Testis (tissue), 3 donors: Measurements from ENCODE around the gene PLEKHM2. TPM values are rescaled to one million over a fixed set of nuclear protein-coding genes. Genes with fewer than 3 reads are reported as not detected.

Source experiments
- DNase-seq: peaks from one replicate; pipeline ENCODE4 v3.0.0-alpha.2; 2019
- H3K27ac ChIP-seq, 2 donors: fragments of 200-600 bp; sonication (generic); one replicate each; pipeline ENCODE4 v1.5.1; 2019
- H3K27me3 ChIP-seq: fragments of 200-600 bp; sonication (generic); one replicate; pipeline ENCODE4 v1.5.1; 2019
- H3K36me3 ChIP-seq: fragments of 200-600 bp; sonication (generic); one replicate; pipeline ENCODE4 v1.5.1; 2017; ENCODE audit warnings: low read depth; ENCODE audit errors: missing control alignments
- H3K4me1 ChIP-seq: fragments of 200-600 bp; sonication (generic); one replicate; pipeline ENCODE4 v1.5.1; 2019
- H3K4me3 ChIP-seq, 2 donors: fragments of 200-600 bp; sonication (generic); one replicate each; pipeline ENCODE4 v1.5.1; 2017 to 2019
- H3K9me3 ChIP-seq: fragments of 200-600 bp; sonication (generic); one replicate; pipeline ENCODE4 v1.5.1; 2017
- CTCF ChIP-seq, 3 experiments: fragments of 450-650 bp in 2 of 3; fragments of 200-600 bp in 1 of 3; sonication (generic) in 1 of 3; IDR thresholded peaks; one replicate each; pipeline ENCODE4 v1.5.1; 2016 to 2019; ENCODE audit warnings: antibody characterized with exemption in 3 of 3, mild to moderate bottlenecking in 2 of 3, moderate library complexity in 1 of 3
- POLR2A ChIP-seq: fragments of 450-650 bp; IDR thresholded peaks from one replicate; pipeline ENCODE4 v1.6.1; 2017; ENCODE audit warnings: antibody characterized with exemption, mild to moderate bottlenecking, moderate library complexity
- WGBS, 2 donors: methylation state at CpG; one replicate each; pipeline ENCODE4 v1.1.5; 2018; 5-methylcytosine and 5-hydroxymethylcytosine counted together
- intact Hi-C: fragments of 100-400 bp; cut with DNase I; formaldehyde crosslinking; loops from one replicate; pipeline ENCODE4 v1.15.1; 2023; ENCODE audit warnings: low total_unique reads
- polyA plus RNA-seq: library from polyadenylated mRNA; stranded (reverse); fragments of 350-450 nt; fragmentation: Illumina TruSeq; extraction: RNeasy Lipid Tissue Mini Kit (QIAGEN cat#74804); gene quantifications from one replicate; pipeline ENCODE4 v1.2.3, GENCODE V29; 2014; ENCODE audit warnings: low read depth, low replicate concordance; ENCODE audit not compliant: insufficient read depth
- total RNA-seq, 2 donors: library from RNA; depleted of rRNA; stranded (reverse); fragments of >200 nt; gene quantifications; one replicate each; pipeline ENCODE4 v1.2.3, GENCODE V29; 2016

Gene PLEKHM2
- total and polyA plus RNA-seq, 3 donors from 2014 or later, result 61.9 to 98.4 (median 70.2) TPM

- Histone ChIP-seq H3K27ac (no peak overlapping the region), H3K4me3 (no peak overlapping the region), H3K27me3 (no peaks in the 10 kb centered on the region), H3K9me3 (no peaks in the 10 kb centered on the region), H3K36me3 (no peaks in the 10 kb centered on the region), H3K4me1 (peaks cover 3% of the 10 kb centered on the region)
- no peak for TF ChIP-seq POLR2A
- TF ChIP-seq CTCF (IDR thresholded peaks at IDR 0.05), result no peak
- intact Hi-C loops, result no loop called here
- WGBS, 2 donors, result 85 to 88% methylated on average over 10 to 16 of the region's 16 CpGs
- DNase-seq, result no peak
Observed at GRCh38 chr1:15739259-15739658, 55.1 kb downstream of the PLEKHM2 start.

- 85 to 91% methylated on average over 7 of the region's 7 CpGs for WGBS, 2 donors
- H3K4me1 ChIP-seq, result peaks cover 3% of the 10 kb centered on the region
- TF ChIP-seq POLR2A (no peak), CTCF (IDR thresholded peaks at IDR 0.05) (no peak)
- H3K4me3 ChIP-seq, result no peak overlapping the region
- no peaks in the 10 kb centered on the region for H3K9me3 ChIP-seq
- DNase-seq, result no peak
- intact Hi-C loops, result no loop called here
- no peak overlapping the region for H3K27ac ChIP-seq
- no peaks in the 10 kb centered on the region for H3K36me3 ChIP-seq
- H3K27me3 ChIP-seq, result no peaks in the 10 kb centered on the region
Observed at GRCh38 chr1:15739745-15740144, 55.6 kb downstream of the PLEKHM2 start.

- Histone ChIP-seq H3K4me1 (peaks cover 3% of the 10 kb centered on the region), H3K27me3 (no peaks in the 10 kb centered on the region), H3K4me3 (no peak overlapping the region), H3K9me3 (no peaks in the 10 kb centered on the region), H3K27ac (no peak overlapping the region), H3K36me3 (no peaks in the 10 kb centered on the region)
- TF ChIP-seq POLR2A (no peak), CTCF (IDR thresholded peaks at IDR 0.05) (peak; percentile 59 to 75 (median 72))
- intact Hi-C loops, result no loop called here
- WGBS, 2 donors, result 64 to 76% methylated on average over 14 to 26 of the region's 27 CpGs
- DNase-seq, result peak; percentile 88
Observed at GRCh38 chr1:15740924-15741850, 57.1 kb downstream of the PLEKHM2 start.

- 47 to 65% methylated on average over 11 to 14 of the region's 14 CpGs for WGBS, 2 donors
Observed at GRCh38 chr1:15742339-15742801, 58.2 kb downstream of the PLEKHM2 start, which contains the start of gene TMEM82. Gene TMEM82 (plus strand): TSS chr1:15742499. CDS start chr1:15742560, 61 bp downstream.

More at GRCh38 chr1:15742339-15742801, 58.2 kb downstream of the PLEKHM2 start, which contains the start of gene TMEM82:
- Histone ChIP-seq H3K27me3 (no peaks in the 10 kb centered on the region), H3K36me3 (no peaks in the 10 kb centered on the region), H3K4me1 (peaks cover 3% of the 10 kb centered on the region), H3K27ac (no peak within 1 kb of the TSS), H3K9me3 (no peaks in the 10 kb centered on the region), H3K4me3 (no peak within 1 kb of the TSS)
- TF ChIP-seq CTCF (IDR thresholded peaks at IDR 0.05) (no peak), POLR2A (no peak)
- no peak for DNase-seq
- intact Hi-C loops, result no loop called here
